ENCODE measurements around the gene IFNGR2. TPM values are rescaled to one million over a fixed set of nuclear protein-coding genes. Genes with fewer than 3 reads are reported as not detected.

Gene IFNGR2
- total and polyA plus RNA-seq, 2 of the 13 experiments (the other 11 are each of a cell fraction or from before 2014, with no cell fraction given): 61.3 to 117 TPM

GRCh38 chr21:33401630-33401992 lies 1.6 kb upstream of the IFNGR2 start:
- H3K27ac ChIP-seq (ENCODE audit: extremely low read length, insufficient read depth, low read length): no peak overlapping the region
- no peak overlapping the region for H3K9ac ChIP-seq (ENCODE audit: insufficient read depth, low read depth, low read length)
- ATAC-seq: no peak
- H3K4me1 ChIP-seq (ENCODE audit: insufficient read depth, low read length): peaks cover 45% of the 10 kb centered on the region
- no peaks in the 10 kb centered on the region; a peak in 1 of 5 replicates for H3K27me3 ChIP-seq (ENCODE audit: control insufficient read depth in 1 of 2, insufficient read depth in 2 of 2, low read length in 2 of 2)
- BruUV-seq (replicated peaks): no TSS peak
- H3K4me3 ChIP-seq (replicated peaks in 1 of 3; ENCODE audit: insufficient read depth in 1 of 3, low read depth in 2 of 3, low read length in 3 of 3): no peak overlapping the region
- POLR2A ChIA-PET: interaction anchor here (1.5 to 1.8 kb wide), 2 partner anchors 11 to 16 kb away, joined by 3 to 12 read pairs; no protein-coding TSS in a partner anchor
- no peak overlapping the region for H2AFZ ChIP-seq (ENCODE audit: low read length)
- no peak for FAIRE-seq
- TF ChIP-seq FOXC1 (CRISPR knock-in tag; IDR thresholded peaks at IDR 0.05; ENCODE audit: borderline replicate concordance) (no peak), SPEN (CRISPR knock-in tag; IDR thresholded peaks at IDR 0.05; ENCODE audit: low read depth) (no peak), FOSL2 (CRISPR knock-in tag; IDR thresholded peaks at IDR 0.05) (no peak)
- H3K9me3 ChIP-seq (ENCODE audit: low read length): no peaks in the 10 kb centered on the region
- CTCF ChIA-PET (ENCODE audit: low intra/inter-chr PET ratio, low total read pairs): no interaction called here
- H3K79me2 ChIP-seq (ENCODE audit: insufficient read depth, low read length): peaks cover 27% of the 10 kb centered on the region
- intact Hi-C loops (cut with micrococcal nuclease; ENCODE audit: unreplicated experiment): loop anchor here (5.0 kb wide), 1 partner anchor 39 kb away; no protein-coding TSS in a partner anchor
- in situ Hi-C loops (cut with HindIII; ENCODE audit: extremely low pct_ligation_motif_present, low pct_unique_long_range_greater_than_20kb): no loop called here
- 83% methylated on average over 6 of the region's 6 CpGs for WGBS (ENCODE audit: low lambda C conversion rate)
- DNase-seq (ENCODE audit: low spot score): no peak
- no peaks in the 10 kb centered on the region for H3K36me3 ChIP-seq (replicated peaks in 1 of 2; ENCODE audit: control insufficient read depth in 1 of 2, insufficient read depth in 2 of 2, low read length in 2 of 2)
- H4K20me1 ChIP-seq (ENCODE audit: insufficient read depth, low read length): no peaks in the 10 kb centered on the region
- H3K4me2 ChIP-seq (ENCODE audit: low read depth, low read length): no peak overlapping the region

DNA sequence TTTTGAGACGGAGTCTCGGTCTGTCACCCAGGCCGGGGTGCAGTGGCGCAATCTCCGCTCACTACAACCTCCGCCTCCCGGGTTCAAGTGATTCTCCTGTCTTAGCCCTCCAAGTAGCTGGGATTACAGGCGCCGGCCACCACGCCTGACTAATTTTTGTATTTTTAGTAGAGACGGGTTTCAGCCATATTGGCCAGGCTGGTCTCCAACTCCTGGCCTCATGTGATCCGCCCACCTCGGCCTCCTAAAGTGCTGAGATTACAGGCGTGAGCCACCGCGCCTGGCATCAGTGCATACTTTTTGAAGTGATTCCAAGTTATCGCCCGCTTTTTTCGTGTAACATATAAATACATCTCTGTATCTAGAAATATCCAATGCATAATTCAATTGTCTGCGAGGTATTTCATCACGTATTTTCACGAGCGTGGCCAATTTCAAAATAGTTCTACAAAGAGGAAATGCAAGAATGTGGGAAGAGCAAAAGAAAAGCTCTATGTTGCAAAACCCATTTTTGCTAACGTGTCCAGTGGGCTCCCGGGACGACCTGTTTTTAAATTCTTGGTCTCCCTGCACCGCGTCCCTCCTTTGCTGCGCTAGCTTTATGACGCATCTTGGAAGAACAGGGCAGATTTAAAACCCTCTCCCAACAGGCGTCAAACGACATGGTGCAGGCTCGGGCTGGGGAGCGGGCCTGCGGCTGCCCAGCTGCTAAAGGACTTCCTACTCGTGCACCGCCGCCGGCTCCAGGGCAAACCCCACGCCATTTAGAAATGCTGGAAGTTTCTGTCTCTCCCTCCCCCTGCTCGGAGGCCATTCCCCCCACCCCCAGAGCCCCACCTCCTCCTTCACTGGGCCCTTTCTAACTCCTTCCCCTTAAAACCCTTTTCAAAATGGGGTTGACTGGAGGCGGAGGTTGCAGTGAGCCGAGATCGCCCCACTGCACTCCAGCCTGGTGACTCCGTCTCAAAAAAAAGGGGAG lies 923 bp upstream of the IFNGR2 start:
- no peak for DNase-seq (ENCODE audit: low spot score)
- H3K79me2 ChIP-seq (ENCODE audit: insufficient read depth, low read length): peaks cover 34% of the 10 kb centered on the region
- TSS peak; percentile 57 for BruUV-seq (replicated peaks)
- H3K4me3 ChIP-seq (replicated peaks in 1 of 3; ENCODE audit: insufficient read depth in 1 of 3, low read depth in 2 of 3, low read length in 3 of 3): peak overlapping the region; percentile 57 to 95 (median 85); a peak in 4 of 6 replicates
- no peaks in the 10 kb centered on the region for H3K9me3 ChIP-seq (ENCODE audit: low read length)
- H2AFZ ChIP-seq (ENCODE audit: low read length): no peak overlapping the region
- no peak overlapping the region for H3K27ac ChIP-seq (ENCODE audit: extremely low read length, insufficient read depth, low read length)
- intact Hi-C loops (cut with micrococcal nuclease; ENCODE audit: unreplicated experiment) (loop anchor here (5.0 kb wide), 1 partner anchor 40 kb away; no protein-coding TSS in a partner anchor), in situ Hi-C loops (cut with HindIII; ENCODE audit: extremely low pct_ligation_motif_present, low pct_unique_long_range_greater_than_20kb) (no loop called here)
- 74% methylated on average over 45 of the region's 45 CpGs for WGBS (ENCODE audit: low lambda C conversion rate)
- H3K4me2 ChIP-seq (ENCODE audit: low read depth, low read length): peak overlapping the region; percentile 51
- TF ChIP-seq ZBTB38 (CRISPR knock-in tag; IDR thresholded peaks at IDR 0.05) (peak; percentile 88), HMG20A (CRISPR knock-in tag; IDR thresholded peaks at IDR 0.05; ENCODE audit: borderline replicate concordance) (no peak), ZNF17 (CRISPR knock-in tag; IDR thresholded peaks at IDR 0.05) (no peak)
- TF ChIP-seq, protein P1, sequence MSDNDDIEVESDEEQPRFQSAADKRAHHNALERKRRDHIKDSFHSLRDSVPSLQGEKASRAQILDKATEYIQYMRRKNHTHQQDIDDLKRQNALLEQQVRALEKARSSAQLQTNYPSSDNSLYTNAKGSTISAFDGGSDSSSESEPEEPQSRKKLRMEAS (IDR thresholded peaks at IDR 0.05): 0 out of 2 replicates have a peak, but pooled peaks have one; percentile 21
- no peaks in the 10 kb centered on the region; a peak in 1 of 5 replicates for H3K27me3 ChIP-seq (ENCODE audit: control insufficient read depth in 1 of 2, insufficient read depth in 2 of 2, low read length in 2 of 2)
- CTCF ChIA-PET (ENCODE audit: low intra/inter-chr PET ratio, low total read pairs): no interaction called here
- 0 out of 5 replicates have a peak, but pooled peaks cover 0 to 3% of the 10 kb centered on the region in 2 experiments for H3K36me3 ChIP-seq (replicated peaks in 1 of 2; ENCODE audit: control insufficient read depth in 1 of 2, insufficient read depth in 2 of 2, low read length in 2 of 2)
- FAIRE-seq: no peak
- H3K9ac ChIP-seq (ENCODE audit: insufficient read depth, low read depth, low read length): no peak overlapping the region
- POLR2A ChIA-PET: interaction anchor here (1.5 to 1.8 kb wide), 2 partner anchors 11 to 17 kb away, joined by 3 to 12 read pairs; no protein-coding TSS in a partner anchor
- no peaks in the 10 kb centered on the region for H4K20me1 ChIP-seq (ENCODE audit: insufficient read depth, low read length)
- peaks cover 51% of the 10 kb centered on the region for H3K4me1 ChIP-seq (ENCODE audit: insufficient read depth, low read length)
- no peak for ATAC-seq

All from HepG2 (cell line).